Sigmoid colon (tissue), 7 donors: ENCODE data around the gene MCRS1. TPM values are rescaled to one million over a fixed set of nuclear protein-coding genes. Genes with fewer than 3 reads are reported as not detected.

Experiments used
- DNase-seq: peaks from one replicate; pipeline ENCODE4 v3.0.0-alpha.2; 2019
- H3K27ac ChIP-seq, 4 donors: fragments of 200-600 bp; sonication (generic); one replicate each; pipeline ENCODE4 v1.5.1; 2016 to 2019; ENCODE audit warnings: mild to moderate bottlenecking in 1 of 4
- H3K27me3 ChIP-seq, 3 donors: fragments of 200-600 bp; sonication (generic); one replicate each; pipeline ENCODE4 v1.5.1; 2019; ENCODE audit warnings: mild to moderate bottlenecking in 1 of 3
- H3K36me3 ChIP-seq, 4 donors: fragments of 200-600 bp; sonication (generic); one replicate each; pipeline ENCODE4 v1.5.1; 2016 to 2019
- H3K4me1 ChIP-seq, 4 donors: fragments of 200-600 bp; sonication (generic); one replicate each; pipeline ENCODE4 v1.5.1; 2017 to 2019
- H3K4me3 ChIP-seq, 4 donors: fragments of 200-600 bp; sonication (generic); one replicate each; pipeline ENCODE4 v1.5.1; 2017 to 2019; ENCODE audit warnings: mild to moderate bottlenecking in 2 of 4, moderate library complexity in 1 of 4
- H3K9me3 ChIP-seq, 4 donors: fragments of 200-600 bp in 3 of 4; sonication (generic) in 3 of 4; one replicate each; pipeline versions ENCODE4 v1.5.1 to v1.6.1; 2013 to 2019
- EP300 ChIP-seq, 4 donors: sonication (generic); formaldehyde crosslinking; IDR thresholded peaks; one replicate each; pipeline ENCODE4 v1.6.1; 2017; ENCODE audit warnings: antibody characterized with exemption in 4 of 4
- POLR2A ChIP-seq, 2 donors: fragments of 450-650 bp; IDR thresholded peaks; one replicate each; pipeline ENCODE4 v1.6.1; 2016; ENCODE audit warnings: antibody characterized with exemption in 2 of 2, mild to moderate bottlenecking in 2 of 2, moderate library complexity in 2 of 2
- POLR2AphosphoS5 ChIP-seq, 4 donors: sonication (generic); formaldehyde crosslinking; IDR thresholded peaks; one replicate each; pipeline ENCODE4 v1.6.1; 2017; ENCODE audit warnings: antibody characterized with exemption in 4 of 4
- WGBS, 2 donors: extraction: QIAGEN DNeasy Blood & Tissue Kit; methylation state at CpG; one replicate each; pipeline ENCODE4 v1.1.7; 2013; 5-methylcytosine and 5-hydroxymethylcytosine counted together
- intact Hi-C: fragments of 100-400 bp; cut with DNase I; formaldehyde crosslinking; loops from one replicate; pipeline ENCODE4 v1.15.1; 2023
- polyA plus RNA-seq, 3 donors: library from polyadenylated mRNA; stranded (reverse); fragments of 200-250 nt; gene quantifications; one replicate each; pipeline ENCODE4 v1.2.3, GENCODE V29; 2013
- total RNA-seq, 4 donors: library from RNA; depleted of rRNA; stranded (reverse); fragments of >200 nt; gene quantifications; one replicate each; pipeline ENCODE4 v1.1.0, GENCODE V29; 2016
- TF ChIP-seq, protein P1 (sequence below), 4 experiments: fragments of 450-650 bp in 3 of 4; fragments of 200-600 bp in 1 of 4; IDR thresholded peaks; one replicate each; pipeline ENCODE4 v1.5.1; 2016 to 2019; ENCODE audit warnings: antibody characterized with exemption in 4 of 4, mild to moderate bottlenecking in 3 of 4, moderate library complexity in 2 of 4
- donor health status: healthy with polysubstance abuse.
- donor health status: Bipolar disorder and iron deficiency.
- donor health status: healthy.

The MCRS1 gene
- total and polyA plus RNA-seq, 7 donors: 33.6 to 61.0 (median 47.8) TPM

DNA sequence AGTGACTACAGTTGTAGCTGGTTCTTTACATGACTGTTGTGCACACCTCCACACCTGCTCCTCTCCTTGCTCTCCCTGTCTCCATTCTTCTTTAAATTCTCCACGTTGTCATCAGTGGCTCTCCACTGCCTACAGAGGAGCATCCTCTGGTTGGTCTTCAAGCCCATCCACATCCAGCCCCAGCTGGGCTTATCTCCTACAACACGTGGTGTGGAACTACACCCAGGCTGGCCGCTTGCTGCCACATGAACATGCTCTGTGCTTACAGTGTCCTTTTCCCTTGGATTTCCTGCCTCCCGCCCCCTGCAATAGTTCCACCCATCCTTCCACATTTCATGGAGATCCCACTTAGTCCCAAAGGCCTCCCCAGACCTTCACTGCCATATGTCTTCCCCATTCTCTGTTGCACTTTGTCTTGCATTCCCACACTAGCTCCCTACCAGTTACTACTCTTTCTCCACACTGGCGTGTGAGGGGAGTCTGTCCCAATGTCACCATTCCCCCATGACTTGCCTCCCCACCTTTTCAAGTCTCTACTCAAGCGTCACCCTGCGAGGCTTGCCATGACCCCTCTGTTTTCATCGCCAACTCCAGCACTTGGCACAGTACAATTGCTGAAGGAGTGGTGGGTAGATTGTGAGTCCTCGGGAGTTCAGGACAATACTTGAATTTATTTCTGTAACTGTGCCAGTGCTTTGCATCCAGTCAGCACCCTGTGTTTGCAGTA is 9.8 kb upstream of the MCRS1 start:
- H3K9me3 ChIP-seq: no peaks in the 10 kb centered on the region
- no peak for DNase-seq
- 83 to 90% methylated on average over 9 of the region's 9 CpGs for WGBS, 2 donors

DNA sequence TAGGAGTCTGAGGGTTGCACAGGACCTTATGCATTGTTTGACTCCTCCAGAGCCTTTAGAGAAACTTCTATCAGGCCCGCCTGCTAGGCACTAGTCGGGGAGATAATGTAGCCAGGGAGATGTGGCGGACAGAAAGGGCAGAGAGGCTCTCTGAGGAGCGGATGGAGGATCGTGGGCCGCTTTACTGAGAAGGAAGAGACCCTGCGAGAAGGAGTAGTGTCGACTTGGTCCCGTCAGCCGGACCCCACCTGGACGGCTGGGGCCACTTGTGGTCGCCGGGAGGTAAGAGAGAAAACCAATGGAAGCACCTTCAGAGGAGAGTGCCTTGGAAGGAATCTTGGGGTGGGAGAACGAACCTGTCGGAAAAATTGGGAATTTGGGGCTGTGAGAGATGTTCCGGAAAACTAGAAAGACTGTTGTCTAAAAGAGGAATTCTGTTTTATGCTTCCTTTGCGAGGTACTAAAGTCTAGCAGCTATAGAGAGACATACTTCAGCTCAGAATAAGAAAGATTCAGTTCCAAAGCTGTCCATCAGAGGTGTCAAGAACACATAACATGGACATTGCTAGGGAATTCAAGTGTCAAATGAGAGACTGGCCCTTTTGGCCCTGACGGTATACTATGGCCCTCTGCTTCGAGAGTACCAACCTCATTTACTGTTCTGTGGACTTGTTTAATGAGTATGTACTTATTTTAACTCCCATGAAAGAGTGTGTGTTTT is 660 bp upstream of the MCRS1 start:
- Histone ChIP-seq H3K9me3 (no peaks in the 10 kb centered on the region), H3K4me1 (peaks cover 0 to 51% (median 42%) of the 10 kb centered on the region in 4 donors), H3K27ac (peak overlapping the region; percentile 85 to 91 (median 88)), H3K27me3 (no peaks in the 10 kb centered on the region), H3K4me3 (peak overlapping the region; percentile 66 to 83 (median 75)), H3K36me3 (peaks cover 12 to 28% (median 16%) of the 10 kb centered on the region in 4 donors)
- DNase-seq: no peak
- intact Hi-C loops: loop anchor here (5.0 kb wide), 1 partner anchor 54 kb away; the partner anchor contains the start of gene PRPF40B
- 1 to 3% methylated on average over 19 of the region's 19 CpGs for WGBS, 2 donors
- TF ChIP-seq EP300 (IDR thresholded peaks at IDR 0.05) (no peak), POLR2A (IDR thresholded peaks at IDR 0.05) (no peak), POLR2AphosphoS5 (IDR thresholded peaks at IDR 0.05) (no peak)
- TF ChIP-seq, protein P1, sequence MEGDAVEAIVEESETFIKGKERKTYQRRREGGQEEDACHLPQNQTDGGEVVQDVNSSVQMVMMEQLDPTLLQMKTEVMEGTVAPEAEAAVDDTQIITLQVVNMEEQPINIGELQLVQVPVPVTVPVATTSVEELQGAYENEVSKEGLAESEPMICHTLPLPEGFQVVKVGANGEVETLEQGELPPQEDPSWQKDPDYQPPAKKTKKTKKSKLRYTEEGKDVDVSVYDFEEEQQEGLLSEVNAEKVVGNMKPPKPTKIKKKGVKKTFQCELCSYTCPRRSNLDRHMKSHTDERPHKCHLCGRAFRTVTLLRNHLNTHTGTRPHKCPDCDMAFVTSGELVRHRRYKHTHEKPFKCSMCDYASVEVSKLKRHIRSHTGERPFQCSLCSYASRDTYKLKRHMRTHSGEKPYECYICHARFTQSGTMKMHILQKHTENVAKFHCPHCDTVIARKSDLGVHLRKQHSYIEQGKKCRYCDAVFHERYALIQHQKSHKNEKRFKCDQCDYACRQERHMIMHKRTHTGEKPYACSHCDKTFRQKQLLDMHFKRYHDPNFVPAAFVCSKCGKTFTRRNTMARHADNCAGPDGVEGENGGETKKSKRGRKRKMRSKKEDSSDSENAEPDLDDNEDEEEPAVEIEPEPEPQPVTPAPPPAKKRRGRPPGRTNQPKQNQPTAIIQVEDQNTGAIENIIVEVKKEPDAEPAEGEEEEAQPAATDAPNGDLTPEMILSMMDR (IDR thresholded peaks at IDR 0.05): no peak

More for the DNA sequence above, 9.8 kb upstream of the MCRS1 start:
- H3K4me1 ChIP-seq: peaks cover 0 to 24% (median 16%) of the 10 kb centered on the region in 4 donors
- no peak overlapping the region for H3K4me3 ChIP-seq
- no peak for TF ChIP-seq POLR2AphosphoS5 (IDR thresholded peaks at IDR 0.05)
- no peaks in the 10 kb centered on the region for H3K27me3 ChIP-seq
- H3K36me3 ChIP-seq: peaks cover 0 to 23% (median 0%) of the 10 kb centered on the region in 4 donors
- H3K27ac ChIP-seq: no peak overlapping the region
- intact Hi-C loops: no loop called here

DNA sequence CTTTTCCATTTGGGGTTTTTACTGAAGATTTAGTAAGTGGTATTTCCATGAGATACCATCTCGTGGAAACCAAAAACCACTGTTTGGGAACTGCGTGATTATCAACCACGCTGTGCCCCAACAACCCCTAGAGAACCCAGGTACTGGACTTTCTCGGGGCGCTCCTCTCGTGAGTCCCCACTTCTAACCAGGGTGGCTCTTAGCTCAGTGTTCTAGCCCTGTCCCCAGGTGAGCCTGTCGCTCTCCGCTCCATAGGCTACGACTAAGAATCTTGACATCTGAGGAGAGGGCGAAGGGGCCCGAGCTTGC is 686 bp downstream of the MCRS1 start:
- no peak for TF ChIP-seq POLR2AphosphoS5 (IDR thresholded peaks at IDR 0.05)
- TF ChIP-seq, protein P1 (IDR thresholded peaks at IDR 0.05): no peak
- no peak for TF ChIP-seq EP300 (IDR thresholded peaks at IDR 0.05)
- no peak for TF ChIP-seq POLR2A (IDR thresholded peaks at IDR 0.05)
- H3K4me1 ChIP-seq: peaks cover 0 to 51% (median 42%) of the 10 kb centered on the region in 4 donors
- peak overlapping the region in 3 of 4 donors; percentile 85 to 90 (median 87) for H3K27ac ChIP-seq
- 3% methylated on average over 11 of the region's 11 CpGs for WGBS, 2 donors
- H3K36me3 ChIP-seq: peaks cover 23 to 38% (median 28%) of the 10 kb centered on the region in 4 donors
- intact Hi-C loops: loop anchor here (5.0 kb wide), 1 partner anchor 55 kb away; the partner anchor contains the start of gene PRPF40B
- H3K27me3 ChIP-seq: no peaks in the 10 kb centered on the region
- no peak for DNase-seq
- peak overlapping the region; percentile 66 to 83 (median 75) for H3K4me3 ChIP-seq
- no peaks in the 10 kb centered on the region for H3K9me3 ChIP-seq

DNA sequence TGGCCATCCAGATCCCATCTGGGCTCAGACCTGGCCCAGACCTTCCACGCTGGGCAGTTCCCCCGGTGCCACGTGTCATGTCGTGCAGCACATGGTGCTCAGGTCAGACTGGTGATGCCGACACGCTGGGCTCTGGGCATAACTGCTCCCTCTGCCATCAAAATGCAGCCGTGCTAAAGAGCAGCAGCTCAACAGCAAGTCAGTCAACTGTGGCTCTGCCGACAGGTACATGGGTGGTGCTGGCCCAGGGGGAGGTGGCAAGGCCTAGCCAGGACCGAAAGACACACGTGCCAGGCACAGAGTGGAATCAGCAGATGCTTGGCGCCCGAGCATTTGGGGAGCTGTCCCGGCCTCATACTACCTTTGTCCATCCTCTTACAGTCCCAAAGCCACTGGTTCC is 1.6 kb downstream of the MCRS1 start:
- peaks cover 31 to 47% (median 37%) of the 10 kb centered on the region in 4 donors for H3K36me3 ChIP-seq
- H3K4me1 ChIP-seq: peaks cover 0 to 49% (median 42%) of the 10 kb centered on the region in 4 donors
- H3K9me3 ChIP-seq: no peaks in the 10 kb centered on the region
- H3K4me3 ChIP-seq: peak overlapping the region in 1 of 4 donors; percentile 83
- no peaks in the 10 kb centered on the region for H3K27me3 ChIP-seq
- no peak for TF ChIP-seq EP300 (IDR thresholded peaks at IDR 0.05)
- TF ChIP-seq POLR2A (IDR thresholded peaks at IDR 0.05): no peak
- TF ChIP-seq, protein P1 (IDR thresholded peaks at IDR 0.05): no peak
- no peak for TF ChIP-seq POLR2AphosphoS5 (IDR thresholded peaks at IDR 0.05)
- intact Hi-C loops: loop anchor here (5.0 kb wide), 1 partner anchor 56 kb away; the partner anchor contains the start of gene PRPF40B
- no peak overlapping the region for H3K27ac ChIP-seq
- no peak for DNase-seq
- WGBS, 2 donors: 95 to 96% methylated on average over 13 of the region's 13 CpGs
